Type B pancreatic cell (in vitro differentiated cells): ENCODE data around the gene PRSS27. TPM values are rescaled to one million over a fixed set of nuclear protein-coding genes. Genes with fewer than 3 reads are reported as not detected.
A peak's percentile ranks its signal among the peaks of the same experiment; 100 is the strongest.

Source experiments
- DNase-seq: peaks from one replicate; pipeline ENCODE4 v3.0.0; 2021; ENCODE audit warnings: mixed read lengths; ENCODE audit not compliant: unreplicated experiment; ENCODE audit errors: extremely low spot score
- H3K27ac Mint-ChIP-seq: 2 replicates; pipeline ENCODE4 v1.8.0; 2021; ENCODE audit warnings: mild to moderate bottlenecking, mixed read lengths
- H3K27me3 Mint-ChIP-seq: 2 replicates; pipeline ENCODE4 v1.8.0; 2021; ENCODE audit warnings: mixed read lengths
- H3K36me3 Mint-ChIP-seq: 2 replicates; pipeline ENCODE4 v1.8.0; 2021; ENCODE audit warnings: mixed read lengths
- H3K4me1 Mint-ChIP-seq: one replicate; pipeline ENCODE4 v1.8.0; 2021; ENCODE audit warnings: mixed read lengths; ENCODE audit not compliant: unreplicated experiment
- H3K4me3 Mint-ChIP-seq: 2 replicates; pipeline ENCODE4 v1.8.0; 2021; ENCODE audit warnings: mild to moderate bottlenecking, mixed read lengths
- H3K9me3 Mint-ChIP-seq: 2 replicates; pipeline ENCODE4 v1.8.0; 2021; ENCODE audit warnings: mixed read lengths
- total RNA-seq: library from RNA; stranded (reverse); gene quantifications from 2 replicates; pipeline ENCODE4 v1.2.1, GENCODE V29; 2021; ENCODE audit warnings: low replicate concordance
- TF ChIP-seq, protein P1 (sequence below): fragments of 200-600 bp; sonication (generic); conservative IDR thresholded peaks from 2 replicates; pipeline ENCODE4 v1.5.0; 2021; ENCODE audit warnings: antibody characterized with exemption, mild to moderate bottlenecking

Gene PRSS27
- total RNA-seq, 1 donor from 2014 or later = 19.0 TPM

DNA sequence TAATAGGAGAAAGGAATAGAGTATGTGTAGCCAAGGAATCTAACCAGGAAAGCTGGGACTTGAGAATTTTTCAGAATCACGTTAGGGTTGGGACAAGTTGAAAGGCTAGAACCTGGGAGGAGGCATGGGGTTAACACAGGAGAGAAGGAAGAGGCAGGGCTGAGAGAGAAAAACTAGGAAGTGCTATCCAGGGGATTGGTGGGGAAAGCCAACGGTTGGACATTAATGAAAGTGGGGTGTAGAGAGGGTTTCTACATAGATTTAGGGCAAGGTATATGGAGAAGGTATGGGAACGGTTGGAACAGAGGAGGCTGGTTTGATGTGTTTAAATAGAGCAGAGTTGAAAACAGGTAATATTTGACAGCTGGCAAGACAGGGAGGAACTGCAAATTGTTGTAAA is 35.1 kb upstream of the PRSS27 start:
- DNase-seq = no peak
- H3K36me3 Mint-ChIP-seq = peaks cover 63% of the 10 kb centered on the region
- H3K9me3 Mint-ChIP-seq = no peaks in the 10 kb centered on the region
- peak overlapping the region; percentile 94 for H3K4me3 Mint-ChIP-seq
- TF ChIP-seq, protein P1, sequence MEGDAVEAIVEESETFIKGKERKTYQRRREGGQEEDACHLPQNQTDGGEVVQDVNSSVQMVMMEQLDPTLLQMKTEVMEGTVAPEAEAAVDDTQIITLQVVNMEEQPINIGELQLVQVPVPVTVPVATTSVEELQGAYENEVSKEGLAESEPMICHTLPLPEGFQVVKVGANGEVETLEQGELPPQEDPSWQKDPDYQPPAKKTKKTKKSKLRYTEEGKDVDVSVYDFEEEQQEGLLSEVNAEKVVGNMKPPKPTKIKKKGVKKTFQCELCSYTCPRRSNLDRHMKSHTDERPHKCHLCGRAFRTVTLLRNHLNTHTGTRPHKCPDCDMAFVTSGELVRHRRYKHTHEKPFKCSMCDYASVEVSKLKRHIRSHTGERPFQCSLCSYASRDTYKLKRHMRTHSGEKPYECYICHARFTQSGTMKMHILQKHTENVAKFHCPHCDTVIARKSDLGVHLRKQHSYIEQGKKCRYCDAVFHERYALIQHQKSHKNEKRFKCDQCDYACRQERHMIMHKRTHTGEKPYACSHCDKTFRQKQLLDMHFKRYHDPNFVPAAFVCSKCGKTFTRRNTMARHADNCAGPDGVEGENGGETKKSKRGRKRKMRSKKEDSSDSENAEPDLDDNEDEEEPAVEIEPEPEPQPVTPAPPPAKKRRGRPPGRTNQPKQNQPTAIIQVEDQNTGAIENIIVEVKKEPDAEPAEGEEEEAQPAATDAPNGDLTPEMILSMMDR = no peak
- H3K27ac Mint-ChIP-seq = peak overlapping the region; percentile 84
- H3K27me3 Mint-ChIP-seq = no peaks in the 10 kb centered on the region
- peaks cover 38% of the 10 kb centered on the region for H3K4me1 Mint-ChIP-seq

DNA sequence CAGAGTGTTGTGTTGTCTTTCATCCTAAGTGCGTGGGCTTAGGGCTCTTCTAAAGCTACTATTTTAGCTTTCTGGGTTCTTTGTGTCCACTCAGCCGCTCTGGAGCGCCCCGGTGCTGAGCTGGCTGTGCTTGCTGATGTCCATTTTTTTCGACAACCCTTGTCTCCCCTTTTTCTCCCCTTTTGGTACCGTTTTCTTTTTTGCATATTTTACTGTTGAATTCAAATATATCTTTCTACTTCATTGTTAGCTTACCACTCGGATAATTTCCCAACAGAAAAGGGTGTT is 33.7 kb upstream of the PRSS27 start:
- no peaks in the 10 kb centered on the region for H3K27me3 Mint-ChIP-seq
- peaks cover 38% of the 10 kb centered on the region for H3K4me1 Mint-ChIP-seq
- no peak for DNase-seq
- H3K4me3 Mint-ChIP-seq = peak overlapping the region; percentile 94
- peaks cover 48% of the 10 kb centered on the region for H3K36me3 Mint-ChIP-seq
- no peaks in the 10 kb centered on the region for H3K9me3 Mint-ChIP-seq
- H3K27ac Mint-ChIP-seq = peak overlapping the region; percentile 84
- TF ChIP-seq, protein P1 = no peak

DNA sequence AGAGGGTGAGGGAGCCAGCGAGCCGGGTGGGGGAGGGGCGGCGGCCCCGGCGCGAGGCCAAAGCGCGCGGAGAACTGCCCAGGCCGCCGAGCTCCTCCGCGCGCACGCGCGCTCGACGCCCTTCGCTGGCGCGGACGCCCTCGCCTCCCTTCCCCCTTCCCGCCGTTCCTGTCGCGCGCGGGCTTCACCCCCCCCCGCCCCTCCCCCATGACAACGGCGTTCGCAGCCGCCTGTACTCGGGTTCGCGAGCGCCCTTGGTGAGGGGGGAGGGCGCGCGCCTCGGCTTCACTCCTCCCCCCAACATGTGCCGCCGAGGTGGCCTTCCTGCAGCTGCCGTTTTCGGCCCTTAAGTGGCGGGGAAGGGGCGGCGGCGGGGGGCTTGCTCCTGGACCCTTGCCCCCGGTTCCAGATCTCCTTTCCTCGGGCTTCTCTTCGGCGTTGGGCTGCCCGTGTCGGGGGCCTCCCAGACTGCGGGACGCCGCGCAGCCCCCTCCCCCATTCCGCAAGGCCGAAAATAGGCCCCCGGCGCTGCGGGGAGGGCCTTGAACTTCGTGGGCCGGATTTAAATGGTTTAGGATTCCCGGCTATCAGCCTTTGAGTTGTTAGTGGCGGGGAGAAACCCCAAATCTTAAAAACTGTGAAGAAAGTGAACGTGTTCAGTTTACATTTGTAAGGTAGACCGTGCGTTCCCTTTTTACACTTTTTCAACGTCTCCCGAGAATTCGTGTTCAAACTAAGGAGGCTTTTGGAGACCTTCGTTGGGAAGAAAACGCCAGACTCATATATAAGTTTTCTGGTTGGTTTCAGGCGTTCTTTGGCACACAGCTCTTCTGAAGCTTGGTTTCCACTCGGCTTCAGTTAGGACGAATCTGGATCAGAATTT is 33.1 kb upstream of the PRSS27 start:
- H3K36me3 Mint-ChIP-seq = peaks cover 42% of the 10 kb centered on the region

DNA sequence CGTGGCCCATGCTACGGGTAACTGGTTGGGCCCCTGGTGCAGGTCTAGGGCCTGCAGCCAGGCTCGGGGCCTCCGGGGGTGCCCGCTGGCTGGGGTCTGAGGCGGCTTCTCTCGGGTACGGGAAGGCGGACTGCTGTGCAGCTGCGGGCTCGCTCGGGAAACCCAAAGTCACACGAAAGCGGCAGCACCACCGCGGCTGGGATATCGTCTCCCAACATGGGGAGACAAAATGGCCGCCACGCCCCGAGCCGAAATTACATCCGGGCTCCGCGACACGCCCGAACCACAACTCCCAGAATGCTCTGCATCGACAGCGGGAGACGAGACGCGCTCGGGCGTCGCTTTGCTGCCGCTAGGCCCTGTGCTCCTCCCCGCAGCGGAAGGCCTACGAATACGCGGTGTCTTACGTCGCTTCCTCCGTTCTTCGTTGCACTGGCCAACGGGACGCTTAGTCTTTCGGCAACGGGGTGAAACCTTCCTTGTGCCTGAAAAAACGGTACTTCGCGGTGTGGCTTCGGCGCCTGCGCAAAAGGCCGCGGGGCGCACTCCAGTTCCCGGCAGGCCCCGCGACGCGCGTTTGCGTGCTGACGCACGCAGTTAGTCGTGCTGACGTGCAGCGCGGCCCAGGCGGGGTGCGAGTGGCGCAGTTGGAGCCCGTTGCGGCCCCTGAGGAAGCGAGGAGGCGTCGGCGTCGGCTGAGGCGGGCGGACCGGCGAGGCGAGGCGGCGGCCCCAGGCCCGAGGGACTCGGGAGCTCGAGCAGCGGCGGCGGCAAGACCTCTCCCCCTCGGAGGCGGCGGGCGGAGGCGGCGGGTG is 32.2 kb upstream of the PRSS27 start, which contains the start of gene SRRM2:
Gene SRRM2 (plus strand): TSS at position 604 of the 815 bp plus-strand sequence. CDS start 3,727 bp downstream, outside the sequence.
- H3K36me3 Mint-ChIP-seq = peaks cover 34% of the 10 kb centered on the region
- no peaks in the 10 kb centered on the region for H3K9me3 Mint-ChIP-seq
- peak within 1 kb of the TSS; percentile 99 for H3K27ac Mint-ChIP-seq
- H3K27me3 Mint-ChIP-seq = no peaks in the 10 kb centered on the region
- peak within 1 kb of the TSS; percentile 94 for H3K4me3 Mint-ChIP-seq
- TF ChIP-seq, protein P1 = no peak
- DNase-seq = peak; percentile 96
- H3K4me1 Mint-ChIP-seq = peaks cover 34% of the 10 kb centered on the region

More for the DNA sequence above, 33.1 kb upstream of the PRSS27 start:
- H3K27me3 Mint-ChIP-seq = no peaks in the 10 kb centered on the region
- peaks cover 38% of the 10 kb centered on the region for H3K4me1 Mint-ChIP-seq
- H3K27ac Mint-ChIP-seq = peak overlapping the region; percentile 99
- TF ChIP-seq, protein P1 = no peak
- H3K9me3 Mint-ChIP-seq = no peaks in the 10 kb centered on the region
- H3K4me3 Mint-ChIP-seq = peak overlapping the region; percentile 94
- DNase-seq = peak; percentile 90

DNA sequence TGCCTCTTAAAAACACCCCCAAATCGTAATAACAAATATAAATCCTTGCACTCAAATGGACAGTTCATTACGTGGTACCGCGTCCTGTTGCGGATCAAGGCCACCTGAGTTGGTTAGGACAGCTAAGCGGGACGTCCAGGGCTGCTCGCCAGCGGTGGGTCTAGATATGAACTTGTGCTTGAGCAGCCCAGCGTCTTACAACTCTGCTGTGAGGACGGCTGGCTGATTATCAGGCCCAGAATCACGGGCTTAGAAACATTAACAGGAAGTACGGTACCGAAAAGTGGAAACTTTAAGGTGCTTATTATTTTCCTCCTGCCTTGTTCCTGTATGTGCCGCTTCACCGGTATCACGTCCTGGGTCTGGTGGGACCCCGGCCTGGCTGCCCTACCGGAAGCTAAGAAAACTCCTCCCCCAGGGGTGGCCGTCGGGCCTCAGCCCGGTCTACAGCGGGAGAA is 31.6 kb upstream of the PRSS27 start:
- H3K36me3 Mint-ChIP-seq = peaks cover 27% of the 10 kb centered on the region
- H3K4me3 Mint-ChIP-seq = peak overlapping the region; percentile 94
- H3K27ac Mint-ChIP-seq = peak overlapping the region; percentile 99
- no peak for DNase-seq
- TF ChIP-seq, protein P1 = no peak
- H3K27me3 Mint-ChIP-seq = no peaks in the 10 kb centered on the region
- peaks cover 28% of the 10 kb centered on the region for H3K4me1 Mint-ChIP-seq
- no peaks in the 10 kb centered on the region for H3K9me3 Mint-ChIP-seq
